Measurements from ENCODE around the gene NR4A1.

Gene NR4A1

GRCh38 chr12:52018433-52019112, 32.7 kb upstream of the NR4A1 start:
- DNase-seq = no peak

- DNase-seq = no peak
Measured at GRCh38 chr12:52019113-52019770, 32.0 kb upstream of the NR4A1 start.

GRCh38 chr12:52020539-52021336, 30.5 kb upstream of the NR4A1 start:
- DNase-seq = peak in 1 of 2 experiments; percentile 63

- DNase-seq = no peak
Measured at GRCh38 chr12:52022841-52023181, 28.4 kb upstream of the NR4A1 start.

- DNase-seq = peak; percentile 56 to 82
Measured at GRCh38 chr12:52023182-52023975, 27.9 kb upstream of the NR4A1 start.

- DNase-seq = no peak
Measured at GRCh38 chr12:52023976-52024688, 27.1 kb upstream of the NR4A1 start.

GRCh38 chr12:52024845-52025230, 26.4 kb upstream of the NR4A1 start:
- DNase-seq = no peak

- no peak for DNase-seq
Measured at GRCh38 chr12:52026263-52026662, 25.0 kb upstream of the NR4A1 start.

- DNase-seq = no peak
Measured at GRCh38 chr12:52027085-52027843, 24.0 kb upstream of the NR4A1 start.

- DNase-seq = peak; percentile 40 to 63
Measured at GRCh38 chr12:52029685-52030084, 21.6 kb upstream of the NR4A1 start.

GRCh38 chr12:52032446-52032803, 18.8 kb upstream of the NR4A1 start:
- DNase-seq = no peak

- DNase-seq = peak; percentile 91
Measured at GRCh38 chr12:52032804-52033445, 18.3 kb upstream of the NR4A1 start.

- DNase-seq = no peak
Measured at GRCh38 chr12:52033446-52034140, 17.6 kb upstream of the NR4A1 start.

- DNase-seq = no peak
Measured at GRCh38 chr12:52035190-52035589, 16.1 kb upstream of the NR4A1 start.

- DNase-seq = no peak
Measured at GRCh38 chr12:52035926-52036325, 15.3 kb upstream of the NR4A1 start.

- peak; percentile 43 to 77 for DNase-seq
Measured at GRCh38 chr12:52036587-52037171, 14.6 kb upstream of the NR4A1 start.

GRCh38 chr12:52037248-52037861, 13.9 kb upstream of the NR4A1 start:
- DNase-seq = no peak

GRCh38 chr12:52038447-52038846, 12.8 kb upstream of the NR4A1 start:
- DNase-seq = no peak

GRCh38 chr12:52041035-52041434, 10.2 kb upstream of the NR4A1 start:
- no peak for DNase-seq

- no peak for DNase-seq
Measured at GRCh38 chr12:52041695-52042123, 9.5 kb upstream of the NR4A1 start.

All from NCI-H1930 (cell line).